PC-9 (cell line): ENCODE measurements around the gene TBCE. TPM values are rescaled to one million over a fixed set of nuclear protein-coding genes. Genes with fewer than 3 reads are reported as not detected.

Experiments
- Bru-seq: library from RNA; stranded (reverse); fragments of 400-500 nt; gene quantifications from one replicate; lab custom pipeline; 2021; lab: Mats Ljungman, UMichigan
- BruChase-seq, 2 experiments: library from RNA; stranded (reverse); fragments of 400-500 nt; gene quantifications; one replicate each; lab custom pipeline; 2021; lab: Mats Ljungman, UMichigan
- BruUV-seq: library from RNA; stranded (reverse); fragments of 400-500 nt; replicated peaks from 2 replicates; lab custom pipeline; 2021; lab: Mats Ljungman, UMichigan
- CTCF ChIA-PET: fragments of 300-600 bp; sonication (Branson Sonifier 250); formaldehyde crosslinking; loops from one replicate; lab custom pipeline; 2022; ENCODE audit warnings: antibody characterized with exemption; lab: Charles Lee
- POLR2A ChIA-PET: fragments of 300-600 bp; sonication (Branson Sonifier 250); formaldehyde crosslinking; loops from one replicate; lab custom pipeline; 2022; ENCODE audit warnings: antibody characterized with exemption; ENCODE audit not compliant: unreplicated experiment; lab: Charles Lee
- DNase-seq, 2 experiments: peaks; one replicate each; pipeline versions ENCODE4 v3.0.0 to v3.0.0-alpha.2; 2015 to 2022; ENCODE audit warnings: mixed read lengths in 1 of 2
- H2AFZ ChIP-seq: fragments of 200-600 bp; sonication (generic); 2 replicates; pipeline ENCODE4 v1.8.1; 2017; ENCODE audit warnings: antibody characterized with exemption
- H3F3A ChIP-seq: fragments of 200-600 bp; sonication (generic); 2 replicates; pipeline ENCODE4 v1.8.1; 2017; ENCODE audit warnings: antibody characterized with exemption, mild to moderate bottlenecking, low read depth; ENCODE audit not compliant: insufficient read depth
- H3K27ac ChIP-seq: fragments of 200-600 bp; sonication (generic); 2 replicates; pipeline ENCODE4 v1.6.1; 2016; ENCODE audit warnings: mixed run types
- H3K27me3 ChIP-seq: fragments of 200-600 bp; sonication (generic); 2 replicates; pipeline ENCODE4 v1.6.1; 2016; ENCODE audit warnings: low read depth, mixed run types; ENCODE audit not compliant: insufficient read depth
- H3K36me3 ChIP-seq: fragments of 200-600 bp; sonication (generic); 2 replicates; pipeline ENCODE4 v1.6.1; 2016; ENCODE audit warnings: low read depth, mixed run types
- H3K4me1 ChIP-seq: fragments of 200-600 bp; sonication (generic); replicated peaks from 2 replicates; pipeline ENCODE4 v1.6.1; 2016; ENCODE audit warnings: mixed run types; ENCODE audit not compliant: insufficient read depth
- H3K4me2 ChIP-seq: fragments of 200-600 bp; sonication (generic); 2 replicates; pipeline ENCODE4 v1.6.1; 2017; ENCODE audit warnings: mixed run types
- H3K4me3 ChIP-seq: fragments of 200-600 bp; sonication (generic); 2 replicates; pipeline ENCODE4 v1.6.1; 2016; ENCODE audit warnings: mixed run types
- H3K79me2 ChIP-seq: fragments of 200-600 bp; sonication (generic); 2 replicates; pipeline ENCODE4 v1.6.1; 2017; ENCODE audit warnings: low read depth, mixed run types
- H3K9me2 ChIP-seq: fragments of 200-600 bp; sonication (generic); 2 replicates; pipeline ENCODE4 v1.8.1; 2017; ENCODE audit warnings: mild to moderate bottlenecking; ENCODE audit not compliant: insufficient read depth
- H3K9me3 ChIP-seq: fragments of 200-600 bp; sonication (generic); 2 replicates; pipeline ENCODE4 v1.8.1; 2016; ENCODE audit warnings: low read depth; ENCODE audit not compliant: insufficient read depth
- H4K20me1 ChIP-seq: fragments of 200-600 bp; sonication (generic); 2 replicates; pipeline ENCODE4 v1.8.1; 2017; ENCODE audit not compliant: insufficient read depth
- EZH2 ChIP-seq: fragments of 200-600 bp; sonication (generic); IDR thresholded peaks from 2 replicates; pipeline ENCODE4 v1.8.0; 2017; ENCODE audit warnings: antibody characterized with exemption, low read depth
- intact Hi-C: fragments of 100-400 bp; cut with micrococcal nuclease; formaldehyde crosslinking; loops from one replicate; pipeline ENCODE4 v1.10.0; 2022; ENCODE audit not compliant: unreplicated experiment
- long read RNA-seq: library from polyadenylated mRNA; stranded (forward); transcript quantifications from one replicate; pipeline ENCODE4 v2.0.0, GENCODE V29; 2022
- total RNA-seq: library from RNA; stranded (reverse); gene quantifications from 2 replicates; pipeline ENCODE4 v1.2.3, GENCODE V29; 2021
- TF ChIP-seq, protein P1 (sequence below): fragments of 200-600 bp; sonication (generic); conservative IDR thresholded peaks from 2 replicates; pipeline ENCODE4 v1.6.1; 2017; ENCODE audit warnings: mixed run types, antibody characterized with exemption, mild to moderate bottlenecking, moderate library complexity

The TBCE gene, protein sequence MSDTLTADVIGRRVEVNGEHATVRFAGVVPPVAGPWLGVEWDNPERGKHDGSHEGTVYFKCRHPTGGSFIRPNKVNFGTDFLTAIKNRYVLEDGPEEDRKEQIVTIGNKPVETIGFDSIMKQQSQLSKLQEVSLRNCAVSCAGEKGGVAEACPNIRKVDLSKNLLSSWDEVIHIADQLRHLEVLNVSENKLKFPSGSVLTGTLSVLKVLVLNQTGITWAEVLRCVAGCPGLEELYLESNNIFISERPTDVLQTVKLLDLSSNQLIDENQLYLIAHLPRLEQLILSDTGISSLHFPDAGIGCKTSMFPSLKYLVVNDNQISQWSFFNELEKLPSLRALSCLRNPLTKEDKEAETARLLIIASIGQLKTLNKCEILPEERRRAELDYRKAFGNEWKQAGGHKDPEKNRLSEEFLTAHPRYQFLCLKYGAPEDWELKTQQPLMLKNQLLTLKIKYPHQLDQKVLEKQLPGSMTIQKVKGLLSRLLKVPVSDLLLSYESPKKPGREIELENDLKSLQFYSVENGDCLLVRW
- total RNA-seq (18.9 and 22.8 TPM in 2 replicates), Bru-seq, nascent RNA (percentile 73 among the genes with signal in this experiment), BruChase-seq, experiment 1, labeled RNA remaining after a 2-hour chase (percentile 43 among the genes with signal in this experiment), BruChase-seq, experiment 2, labeled RNA remaining after a 6-hour chase (percentile 25 among the genes with signal in this experiment)
- long read RNA-seq, full-length matches to known transcripts, result 26 of 33 reads
- long read RNA-seq, partial matches to known transcripts, result 0 of 33 reads
- long read RNA-seq, other reads (novel, unspliced or antisense), result 7 of 33 reads

- peaks cover 26% of the 10 kb centered on the region for H3F3A ChIP-seq
These were observed at the start of gene TBCE for GRCh38 chr1:235367000-235367908. Gene TBCE (plus strand): TSS chr1:235367427. CDS start chr1:235380050, 12,623 bp downstream.

DNA sequence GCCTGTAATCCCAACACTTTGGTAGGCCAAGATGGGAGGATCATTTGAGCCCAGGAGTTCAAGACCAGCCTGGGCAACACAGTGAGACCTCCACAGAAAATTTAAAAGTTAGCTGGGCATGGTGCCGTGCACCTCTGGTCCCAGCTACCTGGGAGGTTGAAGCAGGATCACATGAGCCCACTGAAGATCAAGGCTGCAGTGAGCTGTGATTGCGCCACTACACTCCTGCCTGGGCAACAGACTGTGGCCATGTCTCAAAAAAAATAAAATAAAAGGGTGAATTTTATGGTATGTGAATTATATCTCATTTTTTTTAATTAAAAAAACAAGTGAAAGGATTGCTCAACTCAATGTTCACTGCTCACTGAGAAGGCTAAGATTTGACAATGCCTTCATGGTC, 48.0 kb upstream of the TBCE start:
- H3K9me2 ChIP-seq, result no peaks in the 10 kb centered on the region
- no peaks in the 10 kb centered on the region for H3K9me3 ChIP-seq
- H3K27ac ChIP-seq, result no peak overlapping the region
- H3K27me3 ChIP-seq, result no peaks in the 10 kb centered on the region
- peaks cover 14% of the 10 kb centered on the region; the same call in 1 of the 2 replicates for H3K36me3 ChIP-seq
- no peak for DNase-seq
- BruUV-seq, result no TSS peak
- no peak for TF ChIP-seq EZH2
- TF ChIP-seq, protein P1, sequence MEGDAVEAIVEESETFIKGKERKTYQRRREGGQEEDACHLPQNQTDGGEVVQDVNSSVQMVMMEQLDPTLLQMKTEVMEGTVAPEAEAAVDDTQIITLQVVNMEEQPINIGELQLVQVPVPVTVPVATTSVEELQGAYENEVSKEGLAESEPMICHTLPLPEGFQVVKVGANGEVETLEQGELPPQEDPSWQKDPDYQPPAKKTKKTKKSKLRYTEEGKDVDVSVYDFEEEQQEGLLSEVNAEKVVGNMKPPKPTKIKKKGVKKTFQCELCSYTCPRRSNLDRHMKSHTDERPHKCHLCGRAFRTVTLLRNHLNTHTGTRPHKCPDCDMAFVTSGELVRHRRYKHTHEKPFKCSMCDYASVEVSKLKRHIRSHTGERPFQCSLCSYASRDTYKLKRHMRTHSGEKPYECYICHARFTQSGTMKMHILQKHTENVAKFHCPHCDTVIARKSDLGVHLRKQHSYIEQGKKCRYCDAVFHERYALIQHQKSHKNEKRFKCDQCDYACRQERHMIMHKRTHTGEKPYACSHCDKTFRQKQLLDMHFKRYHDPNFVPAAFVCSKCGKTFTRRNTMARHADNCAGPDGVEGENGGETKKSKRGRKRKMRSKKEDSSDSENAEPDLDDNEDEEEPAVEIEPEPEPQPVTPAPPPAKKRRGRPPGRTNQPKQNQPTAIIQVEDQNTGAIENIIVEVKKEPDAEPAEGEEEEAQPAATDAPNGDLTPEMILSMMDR, result no peak
- ChIA-PET POLR2A (no interaction called here), CTCF (no interaction called here)
- H3K4me3 ChIP-seq, result no peak overlapping the region
- H3K4me2 ChIP-seq, result no peak overlapping the region
- no peak overlapping the region for H2AFZ ChIP-seq
- H3F3A ChIP-seq, result peaks cover 11% of the 10 kb centered on the region; the same call in 1 of the 2 replicates
- intact Hi-C loops, result no loop called here
- H4K20me1 ChIP-seq, result peaks cover 54% of the 10 kb centered on the region
- peaks cover 97% of the 10 kb centered on the region for H3K79me2 ChIP-seq
- peaks cover 4% of the 10 kb centered on the region; the same call in 1 of the 2 replicates for H3K4me1 ChIP-seq

More at GRCh38 chr1:235367000-235367908, at the start of gene TBCE:
- intact Hi-C loops, result loop anchor here (1.0 to 5.0 kb wide), 5 partner anchors 37 to 135 kb away; partner anchors contain the start of genes ARID4B, B3GALNT2 and GGPS1
- Histone ChIP-seq H3K4me3 (peak within 1 kb of the TSS; percentile 82), H3K9me2 (no peaks in the 10 kb centered on the region), H3K4me2 (peak within 1 kb of the TSS; percentile 80), H3K27me3 (no peaks in the 10 kb centered on the region), H3K36me3 (no peaks in the 10 kb centered on the region), H2AFZ (peak within 1 kb of the TSS; percentile 88), H3K27ac (peak within 1 kb of the TSS; percentile 84), H4K20me1 (no peaks in the 10 kb centered on the region), H3K4me1 (peaks cover 22% of the 10 kb centered on the region), H3K9me3 (no peaks in the 10 kb centered on the region), H3K79me2 (peaks cover 32% of the 10 kb centered on the region)
- ChIA-PET POLR2A (interaction anchor here (0.5 to 0.8 kb wide), 7 partner anchors 25 to 834 kb away, joined by 3 to 13 read pairs (median 5); partner anchors contain the start of gene GGPS1), CTCF (interaction anchor here (0.6 to 1.3 kb wide), 3 partner anchors 48 to 491 kb away, joined by 3 to 5 read pairs (median 4); no protein-coding TSS in a partner anchor)
- no TSS peak for BruUV-seq
- peak; percentile 98 to 99 for DNase-seq
- TF ChIP-seq, protein P1, result no peak; the same call in 1 of the 2 replicates
- TF ChIP-seq EZH2, result no peak
